HepG2 (cell line): ENCODE measurements around the gene SFT2D1. TPM values are rescaled to one million over a fixed set of nuclear protein-coding genes. Genes with fewer than 3 reads are reported as not detected.
A peak's percentile ranks its signal among the peaks of the same experiment; 100 is the strongest.

ENCODE experiments used
- ATF1 ChIP-seq: IDR thresholded peaks from 2 replicates; pipeline ENCODE4 v1.6.1; 2016; ENCODE audit warnings: mild to moderate bottlenecking, control low read depth
- CENPX ChIP-seq: sonication (generic); formaldehyde crosslinking; IDR thresholded peaks from 2 replicates; pipeline ENCODE4 v1.9.0; 2021; ENCODE audit warnings: mild to moderate bottlenecking, missing genetic modification reagents, moderate library complexity
- CREM ChIP-seq, 2 experiments: sonication (generic) in 1 of 2; formaldehyde crosslinking in 1 of 2; IDR thresholded peaks; 2 replicates each; pipeline versions ENCODE4 v1.4.0 to v1.6.1; 2016 to 2020; ENCODE audit warnings: antibody characterized with exemption in 1 of 2, mild to moderate bottlenecking in 1 of 2, missing genetic modification reagents in 1 of 2
- TBL1XR1 ChIP-seq: fragments of 150-350 bp; IDR thresholded peaks from 2 replicates; pipeline ENCODE4 v1.6.1; 2014; ENCODE audit warnings: borderline replicate concordance, low read length; ENCODE audit not compliant: partially characterized antibody
- ZNF383 ChIP-seq: sonication (generic); formaldehyde crosslinking; IDR thresholded peaks from 2 replicates; pipeline ENCODE4 v1.4.0; 2020; ENCODE audit warnings: missing genetic modification reagents, mild to moderate bottlenecking, borderline replicate concordance
- ZNF468 ChIP-seq: sonication (generic); formaldehyde crosslinking; IDR thresholded peaks from 2 replicates; pipeline ENCODE4 v1.8.0; 2022; ENCODE audit warnings: mild to moderate bottlenecking, moderate library complexity, missing genetic modification reagents
- ZNF530 ChIP-seq: sonication (generic); formaldehyde crosslinking; IDR thresholded peaks from 2 replicates; pipeline ENCODE4 v1.5.0; 2020; ENCODE audit warnings: low read depth, mild to moderate bottlenecking, missing genetic modification reagents
- ZNF660 ChIP-seq: sonication (generic); formaldehyde crosslinking; IDR thresholded peaks from 2 replicates; pipeline ENCODE4 v1.5.1; 2020; ENCODE audit warnings: mild to moderate bottlenecking, low read depth, missing genetic modification reagents, borderline replicate concordance
- ZNF670 ChIP-seq: sonication (generic); formaldehyde crosslinking; IDR thresholded peaks from 2 replicates; pipeline ENCODE4 v1.8.0; 2022; ENCODE audit warnings: mild to moderate bottlenecking, missing genetic modification reagents, borderline replicate concordance
- polyA plus RNA-seq, 8 experiments: library from polyadenylated mRNA; depleted of rRNA in 3 of 8; stranded (reverse) in 7 of 8; unstranded in 1 of 8; fragments of >200 nt; fragmentation: Illumina TruSeq in 4 of 8; extraction: Trizol in 4 of 8; gene quantifications; 2 replicates each; pipeline versions ENCODE4 v1.2.1 to v1.2.3, GENCODE V29; 2011 to 2016; ENCODE audit warnings: low read depth in 4 of 8, missing spikeins in 1 of 8, mixed read lengths in 1 of 8; ENCODE audit not compliant: insufficient read depth in 1 of 8
- total RNA-seq, 5 experiments: library from RNA; depleted of rRNA; stranded (reverse); fragments of >200 nt; fragmentation: Illumina TruSeq; extraction: Trizol; gene quantifications; 2 replicates each; pipeline ENCODE4 v1.2.3, GENCODE V29; 2016; ENCODE audit warnings: low read depth in 1 of 5
- TF ChIP-seq, protein P1 (sequence below), 2 experiments: fragments of 450-650 bp in 1 of 2; sonication (generic) in 1 of 2; formaldehyde crosslinking; IDR thresholded peaks; 2 replicates each; pipeline versions ENCODE4 v1.5.0 to v1.8.0; 2020 to 2022; ENCODE audit warnings: mild to moderate bottlenecking in 1 of 2, missing genetic modification reagents in 1 of 2
- TF ChIP-seq, protein P2 (sequence below): sonication (generic); formaldehyde crosslinking; IDR thresholded peaks from 2 replicates; pipeline ENCODE4 v1.4.0; 2020; ENCODE audit warnings: mild to moderate bottlenecking, missing genetic modification reagents
- TF ChIP-seq, protein P3 (sequence below): IDR thresholded peaks from 2 replicates; pipeline ENCODE4 v1.6.1; 2016; ENCODE audit warnings: low read depth, control low read depth
- TF ChIP-seq, protein P4 (sequence below): sonication (generic); formaldehyde crosslinking; IDR thresholded peaks from 2 replicates; pipeline ENCODE4 v1.5.0; 2020; ENCODE audit warnings: missing genetic modification reagents, mild to moderate bottlenecking, borderline replicate concordance
- TF ChIP-seq, protein P5 (sequence below): sonication (generic); formaldehyde crosslinking; IDR thresholded peaks from 2 replicates; pipeline ENCODE4 v1.4.0; 2020; ENCODE audit warnings: mild to moderate bottlenecking, missing genetic modification reagents
- TF ChIP-seq, protein P6 (sequence below): IDR thresholded peaks from 2 replicates; pipeline ENCODE4 v1.6.1; 2016; ENCODE audit warnings: low read depth
- TF ChIP-seq, protein P7 (sequence below): sonication (generic); formaldehyde crosslinking; IDR thresholded peaks from 2 replicates; pipeline ENCODE4 v1.5.1; 2020; ENCODE audit warnings: missing genetic modification reagents, mild to moderate bottlenecking, borderline replicate concordance
- TF ChIP-seq, protein P8 (sequence below): sonication (generic); formaldehyde crosslinking; IDR thresholded peaks from 2 replicates; pipeline ENCODE4 v1.4.0; 2020; ENCODE audit warnings: missing genetic modification reagents

The SFT2D1 gene
- total and polyA plus RNA-seq, 2 of the 13 experiments (the other 11 are each of a cell fraction or from before 2014, with no cell fraction given): 115 to 147 TPM

DNA sequence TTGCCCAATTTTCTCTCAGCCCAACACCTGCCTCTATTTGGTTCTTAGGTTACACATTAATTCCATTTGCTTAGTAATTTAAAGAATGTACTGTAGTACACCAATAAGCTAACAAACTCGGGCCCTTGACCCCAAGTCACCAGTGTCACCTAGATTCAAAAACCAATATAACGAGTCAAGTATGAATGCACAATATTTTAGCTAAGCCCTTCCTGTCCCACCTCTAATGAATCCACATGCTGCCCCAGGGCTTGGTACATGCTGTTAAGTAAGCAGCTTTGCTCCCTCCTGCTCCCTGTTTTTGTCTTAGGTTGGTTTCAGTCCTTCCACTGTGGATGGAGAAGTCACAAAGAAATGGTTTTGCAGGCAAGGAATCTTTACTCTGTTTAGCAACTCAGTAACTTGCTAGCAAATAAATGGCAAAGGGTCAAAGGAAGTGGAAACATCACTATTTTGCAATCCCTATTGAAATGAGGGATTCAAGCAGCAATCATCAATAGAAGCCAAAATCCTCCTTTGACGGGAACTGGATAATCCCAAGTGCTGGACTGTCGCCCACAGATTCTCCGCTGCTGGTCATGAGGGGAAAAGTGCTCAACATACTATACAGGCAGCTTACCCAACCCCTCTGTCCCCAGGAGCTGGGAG lies 45.4 kb upstream of the SFT2D1 start (continued):
- TF ChIP-seq, protein P1, sequence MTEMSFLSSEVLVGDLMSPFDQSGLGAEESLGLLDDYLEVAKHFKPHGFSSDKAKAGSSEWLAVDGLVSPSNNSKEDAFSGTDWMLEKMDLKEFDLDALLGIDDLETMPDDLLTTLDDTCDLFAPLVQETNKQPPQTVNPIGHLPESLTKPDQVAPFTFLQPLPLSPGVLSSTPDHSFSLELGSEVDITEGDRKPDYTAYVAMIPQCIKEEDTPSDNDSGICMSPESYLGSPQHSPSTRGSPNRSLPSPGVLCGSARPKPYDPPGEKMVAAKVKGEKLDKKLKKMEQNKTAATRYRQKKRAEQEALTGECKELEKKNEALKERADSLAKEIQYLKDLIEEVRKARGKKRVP (CRISPR knock-in tag; IDR thresholded peaks at IDR 0.05): peak in 1 of 2 experiments; percentile 70; a peak in 1 of 4 replicates
- TF ChIP-seq, protein P2, sequence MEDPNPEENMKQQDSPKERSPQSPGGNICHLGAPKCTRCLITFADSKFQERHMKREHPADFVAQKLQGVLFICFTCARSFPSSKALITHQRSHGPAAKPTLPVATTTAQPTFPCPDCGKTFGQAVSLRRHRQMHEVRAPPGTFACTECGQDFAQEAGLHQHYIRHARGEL: no peak
- TF ChIP-seq ZNF660 (CRISPR knock-in tag): no peak
- TF ChIP-seq, protein P3, sequence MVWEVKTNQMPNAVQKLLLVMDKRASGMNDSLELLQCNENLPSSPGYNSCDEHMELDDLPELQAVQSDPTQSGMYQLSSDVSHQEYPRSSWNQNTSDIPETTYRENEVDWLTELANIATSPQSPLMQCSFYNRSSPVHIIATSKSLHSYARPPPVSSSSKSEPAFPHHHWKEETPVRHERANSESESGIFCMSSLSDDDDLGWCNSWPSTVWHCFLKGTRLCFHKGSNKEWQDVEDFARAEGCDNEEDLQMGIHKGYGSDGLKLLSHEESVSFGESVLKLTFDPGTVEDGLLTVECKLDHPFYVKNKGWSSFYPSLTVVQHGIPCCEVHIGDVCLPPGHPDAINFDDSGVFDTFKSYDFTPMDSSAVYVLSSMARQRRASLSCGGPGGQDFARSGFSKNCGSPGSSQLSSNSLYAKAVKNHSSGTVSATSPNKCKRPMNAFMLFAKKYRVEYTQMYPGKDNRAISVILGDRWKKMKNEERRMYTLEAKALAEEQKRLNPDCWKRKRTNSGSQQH: peak; percentile 28; the same call in 1 of the 2 replicates
- TF ChIP-seq, protein P4, sequence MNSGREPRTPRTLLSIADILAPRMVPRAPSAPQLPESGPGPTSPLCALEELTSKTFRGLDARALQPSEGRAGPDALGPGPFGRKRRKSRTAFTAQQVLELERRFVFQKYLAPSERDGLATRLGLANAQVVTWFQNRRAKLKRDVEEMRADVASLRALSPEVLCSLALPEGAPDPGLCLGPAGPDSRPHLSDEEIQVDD (CRISPR knock-in tag): no peak
- TF ChIP-seq CREM (IDR thresholded peaks at IDR 0.05): peak; percentile 90
- TF ChIP-seq CREM (CRISPR knock-in tag; IDR thresholded peaks at IDR 0.05): no peak
- TF ChIP-seq ZNF468: no peak
- TF ChIP-seq, protein P5, sequence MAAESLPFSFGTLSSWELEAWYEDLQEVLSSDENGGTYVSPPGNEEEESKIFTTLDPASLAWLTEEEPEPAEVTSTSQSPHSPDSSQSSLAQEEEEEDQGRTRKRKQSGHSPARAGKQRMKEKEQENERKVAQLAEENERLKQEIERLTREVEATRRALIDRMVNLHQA (CRISPR knock-in tag): no peak
- TF ChIP-seq, protein P6, sequence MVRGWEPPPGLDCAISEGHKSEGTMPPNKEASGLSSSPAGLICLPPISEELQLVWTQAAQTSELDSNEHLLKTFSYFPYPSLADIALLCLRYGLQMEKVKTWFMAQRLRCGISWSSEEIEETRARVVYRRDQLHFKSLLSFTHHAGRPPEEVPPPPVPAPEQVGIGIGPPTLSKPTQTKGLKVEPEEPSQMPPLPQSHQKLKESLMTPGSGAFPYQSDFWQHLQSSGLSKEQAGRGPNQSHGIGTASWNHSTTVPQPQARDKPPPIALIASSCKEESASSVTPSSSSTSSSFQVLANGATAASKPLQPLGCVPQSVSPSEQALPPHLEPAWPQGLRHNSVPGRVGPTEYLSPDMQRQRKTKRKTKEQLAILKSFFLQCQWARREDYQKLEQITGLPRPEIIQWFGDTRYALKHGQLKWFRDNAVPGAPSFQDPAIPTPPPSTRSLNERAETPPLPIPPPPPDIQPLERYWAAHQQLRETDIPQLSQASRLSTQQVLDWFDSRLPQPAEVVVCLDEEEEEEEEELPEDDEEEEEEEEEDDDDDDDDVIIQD: peak; percentile 64; the same call in 1 of the 2 replicates
- 0 out of 2 replicates have a peak, but pooled peaks have one; percentile 48 for TF ChIP-seq ZNF383 (CRISPR knock-in tag)
- TF ChIP-seq, protein P7, sequence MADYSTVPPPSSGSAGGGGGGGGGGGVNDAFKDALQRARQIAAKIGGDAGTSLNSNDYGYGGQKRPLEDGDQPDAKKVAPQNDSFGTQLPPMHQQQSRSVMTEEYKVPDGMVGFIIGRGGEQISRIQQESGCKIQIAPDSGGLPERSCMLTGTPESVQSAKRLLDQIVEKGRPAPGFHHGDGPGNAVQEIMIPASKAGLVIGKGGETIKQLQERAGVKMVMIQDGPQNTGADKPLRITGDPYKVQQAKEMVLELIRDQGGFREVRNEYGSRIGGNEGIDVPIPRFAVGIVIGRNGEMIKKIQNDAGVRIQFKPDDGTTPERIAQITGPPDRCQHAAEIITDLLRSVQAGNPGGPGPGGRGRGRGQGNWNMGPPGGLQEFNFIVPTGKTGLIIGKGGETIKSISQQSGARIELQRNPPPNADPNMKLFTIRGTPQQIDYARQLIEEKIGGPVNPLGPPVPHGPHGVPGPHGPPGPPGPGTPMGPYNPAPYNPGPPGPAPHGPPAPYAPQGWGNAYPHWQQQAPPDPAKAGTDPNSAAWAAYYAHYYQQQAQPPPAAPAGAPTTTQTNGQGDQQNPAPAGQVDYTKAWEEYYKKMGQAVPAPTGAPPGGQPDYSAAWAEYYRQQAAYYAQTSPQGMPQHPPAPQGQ (CRISPR knock-in tag): no peak
- TF ChIP-seq ZNF530: no peak
- TF ChIP-seq, protein P8, sequence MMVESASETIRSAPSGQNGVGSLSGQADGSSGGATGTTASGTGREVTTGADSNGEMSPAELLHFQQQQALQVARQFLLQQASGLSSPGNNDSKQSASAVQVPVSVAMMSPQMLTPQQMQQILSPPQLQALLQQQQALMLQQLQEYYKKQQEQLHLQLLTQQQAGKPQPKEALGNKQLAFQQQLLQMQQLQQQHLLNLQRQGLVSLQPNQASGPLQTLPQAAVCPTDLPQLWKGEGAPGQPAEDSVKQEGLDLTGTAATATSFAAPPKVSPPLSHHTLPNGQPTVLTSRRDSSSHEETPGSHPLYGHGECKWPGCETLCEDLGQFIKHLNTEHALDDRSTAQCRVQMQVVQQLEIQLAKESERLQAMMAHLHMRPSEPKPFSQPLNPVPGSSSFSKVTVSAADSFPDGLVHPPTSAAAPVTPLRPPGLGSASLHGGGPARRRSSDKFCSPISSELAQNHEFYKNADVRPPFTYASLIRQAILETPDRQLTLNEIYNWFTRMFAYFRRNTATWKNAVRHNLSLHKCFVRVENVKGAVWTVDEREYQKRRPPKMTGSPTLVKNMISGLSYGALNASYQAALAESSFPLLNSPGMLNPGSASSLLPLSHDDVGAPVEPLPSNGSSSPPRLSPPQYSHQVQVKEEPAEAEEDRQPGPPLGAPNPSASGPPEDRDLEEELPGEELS (CRISPR knock-in tag): peak; percentile 93
- no peak for TF ChIP-seq CENPX (CRISPR knock-in tag)
- TF ChIP-seq ZNF670 (CRISPR knock-in tag): peak; percentile 68; the same call in 1 of the 2 replicates
- TF ChIP-seq ATF1 (CRISPR knock-in tag): peak; percentile 55; the same call in 1 of the 2 replicates
- peak; percentile 16 for TF ChIP-seq TBL1XR1
